Smooth muscle cell of trachea (primary cell): ENCODE data around the gene KRT17. TPM values are rescaled to one million over a fixed set of nuclear protein-coding genes. Genes with fewer than 3 reads are reported as not detected.

Experiments
- total RNA-seq: library from RNA; depleted of rRNA; stranded (reverse); fragments of >200 nt; gene quantifications from 2 replicates; pipeline ENCODE4 v1.2.1, GENCODE V29; 2014

Gene KRT17
- 1.5 and 15.1 TPM in 2 replicates for total RNA-seq

DNA sequence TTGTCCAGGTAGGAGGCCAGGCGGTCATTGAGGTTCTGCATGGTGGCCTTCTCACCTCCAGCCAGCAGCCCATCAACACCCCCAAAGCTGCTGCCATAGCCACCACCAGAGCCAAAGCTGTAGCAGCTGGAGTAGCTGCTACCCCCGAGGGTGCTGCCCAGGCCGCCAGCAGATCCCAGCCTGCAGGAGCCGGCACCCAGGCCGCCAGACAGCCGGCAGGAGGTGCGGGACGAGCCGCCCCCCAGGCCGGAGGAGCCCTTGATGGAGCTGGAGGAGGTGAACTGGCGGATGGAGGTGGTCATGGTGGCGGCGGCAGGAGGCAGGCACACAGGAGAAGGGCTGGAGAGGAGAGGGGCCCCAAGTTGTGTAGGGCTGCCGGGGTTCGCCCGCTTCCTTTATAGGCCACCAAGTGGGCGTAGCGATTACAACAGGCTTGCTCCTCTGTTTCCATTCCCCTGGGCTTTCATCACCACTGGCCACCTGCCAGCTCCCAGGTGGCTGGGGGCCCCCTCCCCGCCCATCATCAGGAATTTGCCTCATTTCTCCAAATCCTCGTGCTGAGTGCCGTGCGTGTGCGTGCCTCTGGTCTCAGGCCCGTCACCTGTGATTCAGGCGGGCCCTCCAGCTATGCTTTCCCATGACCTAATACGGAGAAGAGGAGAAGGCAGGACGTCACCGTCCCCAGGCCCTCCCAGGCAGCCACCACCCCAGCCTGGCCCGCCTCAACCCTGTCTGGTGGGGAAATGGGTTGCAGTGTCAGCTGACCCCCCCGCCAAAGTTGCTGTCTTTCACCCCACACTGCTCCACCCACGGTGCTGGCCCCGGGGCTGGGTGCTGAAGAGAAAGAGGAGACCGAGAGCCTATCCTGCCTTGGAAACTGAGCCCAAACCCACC lies at the start of gene KRT17:
Gene KRT17 (minus strand): TSS at position 368 of the 894 bp plus-strand sequence. CDS start 66 bp downstream, at position 302.

DNA sequence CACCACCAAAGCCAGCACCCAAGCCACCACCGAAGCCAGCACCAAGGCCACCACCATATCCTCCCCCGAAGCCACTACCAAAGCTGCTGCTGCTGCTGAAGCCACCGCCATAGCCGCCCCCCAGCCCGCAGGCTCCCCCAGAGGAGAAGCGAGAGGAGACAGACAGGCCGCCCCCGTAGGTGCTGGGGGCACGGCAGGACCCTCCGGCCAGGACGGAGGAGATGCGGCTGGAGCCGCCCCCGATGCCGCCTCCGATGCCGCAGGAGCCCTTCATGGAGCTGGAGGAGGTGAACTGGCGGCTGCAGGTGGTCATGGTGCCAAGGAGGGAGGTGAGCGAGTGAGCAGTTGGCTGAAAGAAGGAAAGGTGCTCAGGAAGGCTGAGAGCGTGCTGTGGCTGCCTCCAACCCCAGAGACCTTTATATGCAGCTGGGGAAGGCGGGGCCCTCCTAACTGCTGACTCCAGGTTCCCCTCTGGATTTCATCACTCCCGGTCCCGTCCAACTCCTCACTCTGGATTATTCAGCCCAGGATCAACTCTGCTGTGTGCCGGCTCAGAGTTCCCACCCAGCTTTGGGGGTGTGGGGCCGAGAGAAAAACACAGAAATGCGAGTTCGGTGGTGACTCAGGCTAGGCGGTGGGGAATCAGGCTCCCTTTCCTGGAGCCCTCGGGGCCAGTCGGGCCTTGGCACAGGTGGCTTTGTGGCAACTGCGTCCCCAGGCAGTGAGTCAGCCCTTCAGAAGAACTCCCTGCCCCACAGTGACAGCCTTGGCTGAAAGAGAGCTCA lies 11.8 kb downstream of the KRT17 start, which contains the start of gene KRT16:
Gene KRT16 (minus strand): TSS at position 392 of the 785 bp plus-strand sequence. CDS start 79 bp downstream, at position 313.

DNA sequence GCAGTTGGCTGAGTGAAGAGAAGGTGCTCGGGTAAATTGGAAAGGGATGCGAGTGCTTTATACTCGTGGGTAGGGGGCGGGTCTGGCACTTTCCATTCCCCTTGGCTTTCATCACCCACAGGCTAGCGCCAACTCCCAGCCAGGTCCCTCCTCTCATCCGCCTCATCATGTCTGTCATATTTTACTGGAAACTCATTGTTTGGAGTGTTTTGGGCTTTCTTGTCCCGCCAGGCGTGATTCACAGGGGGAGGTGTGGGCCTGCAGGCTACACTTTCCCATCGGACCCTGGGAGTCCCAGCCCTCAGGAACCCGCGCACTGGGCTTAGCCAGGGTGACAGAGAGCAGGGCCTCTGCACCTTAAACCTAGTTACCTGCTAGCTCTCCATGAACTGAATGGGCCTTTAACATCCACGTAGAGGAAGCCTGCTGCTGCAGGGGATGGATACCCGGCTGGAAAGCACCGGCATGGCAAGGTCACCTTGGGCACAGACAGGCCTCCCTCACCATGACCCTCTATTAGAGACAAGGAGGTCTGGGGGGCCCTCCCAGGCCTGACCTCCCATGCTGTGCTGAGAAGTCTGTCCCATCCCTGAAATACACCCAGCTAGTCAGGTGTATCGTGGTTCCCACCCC lies 37.4 kb downstream of the KRT17 start, which contains the start of gene KRT14:
Gene KRT14 (minus strand): TSS at position 33 of the 633 bp plus-strand sequence. CDS start 61 bp downstream, outside the sequence.

DNA sequence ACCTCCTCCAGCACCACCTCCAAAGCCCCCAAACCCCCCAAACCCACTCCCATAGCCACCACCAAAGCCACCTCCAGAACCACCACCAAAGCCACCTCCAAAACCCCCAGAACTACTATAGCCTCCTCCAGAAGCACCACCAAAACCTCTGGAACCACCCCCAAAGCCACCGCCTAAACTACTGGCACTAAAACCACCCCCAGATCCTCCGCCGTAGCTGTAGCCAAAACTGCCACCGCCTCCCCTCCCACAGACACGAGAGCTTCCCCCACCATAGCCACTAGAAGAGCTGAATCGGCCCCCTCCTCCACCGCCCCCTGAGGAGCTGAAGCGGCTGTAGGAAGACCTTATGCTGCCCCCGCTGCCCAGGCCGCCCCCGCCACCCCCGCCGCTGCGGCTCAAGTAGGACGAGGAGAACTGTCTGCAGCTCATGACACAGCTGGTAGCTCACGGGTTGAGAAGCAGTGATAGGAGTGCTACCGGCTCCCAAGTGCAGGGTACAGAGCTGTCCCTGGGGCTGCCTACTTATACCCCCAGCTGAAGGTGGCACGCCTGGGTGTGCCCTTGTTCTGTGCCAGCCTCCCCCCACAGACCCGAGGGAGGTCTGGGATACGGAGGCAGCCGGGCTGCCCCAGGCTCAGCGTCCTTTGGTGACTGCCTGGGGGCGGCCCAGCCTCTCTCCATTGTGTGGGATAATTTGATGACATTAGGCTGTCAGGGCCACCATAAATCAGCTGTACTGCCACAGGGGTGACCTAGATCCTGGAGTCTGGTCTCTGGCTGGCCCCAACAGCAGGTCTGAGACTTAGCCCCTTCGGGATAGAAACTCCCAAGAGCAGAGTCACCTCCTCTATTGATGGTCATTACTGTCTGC lies 52.6 kb downstream of the KRT17 start, which contains the start of gene KRT9:
Gene KRT9 (minus strand): TSS at position 499 of the 874 bp plus-strand sequence. CDS start 67 bp downstream, at position 432.

Other genes starting within 250 kb of the KRT17 start
- 0.17 TPM in 1 of 2 replicates, not detected in the other for gene KRT34, start 242.3 kb downstream of the KRT17 start, total RNA-seq
- not detected in 2 replicates for gene KRT31, start 227.0 kb downstream of the KRT17 start, total RNA-seq
- not detected in 2 replicates for gene KRT37, start 200.0 kb downstream of the KRT17 start, total RNA-seq
- not detected in 2 replicates for gene KRT38, start 183.6 kb downstream of the KRT17 start, total RNA-seq
- not detected in 2 replicates for gene KRT32, start 157.2 kb downstream of the KRT17 start, total RNA-seq
- not detected in 2 replicates for gene KRT35, start 143.4 kb downstream of the KRT17 start, total RNA-seq
- gene KRT36, start 134.7 kb downstream of the KRT17 start, total RNA-seq = not detected in 2 replicates
- gene KRT13, start 119.0 kb downstream of the KRT17 start, total RNA-seq = 0.15 TPM in 1 of 2 replicates, not detected in the other
- 0.66 and 2.9 TPM in 2 replicates for gene KRT15, start 105.7 kb downstream of the KRT17 start, total RNA-seq
- 21.1 and 42.7 TPM in 2 replicates for gene KRT19, start 96.3 kb downstream of the KRT17 start, total RNA-seq
- not detected in 2 replicates for gene KRT9, start 52.5 kb downstream of the KRT17 start, total RNA-seq
- 0.17 and 3.1 TPM in 2 replicates for gene KRT14, start 37.7 kb downstream of the KRT17 start, total RNA-seq
- gene KRT16, start 11.8 kb downstream of the KRT17 start, total RNA-seq = 0.17 TPM in 1 of 2 replicates, not detected in the other
- gene EIF1, start 64.3 kb upstream of the KRT17 start, total RNA-seq = 82.5 and 236 TPM in 2 replicates
- gene GAST, start 87.8 kb upstream of the KRT17 start, total RNA-seq = not detected in 2 replicates
- under 0.01 and 0.17 TPM in 2 replicates for gene HAP1, start 110.1 kb upstream of the KRT17 start, total RNA-seq
- gene JUP, start 162.1 kb upstream of the KRT17 start, total RNA-seq = 5.3 and 5.4 TPM in 2 replicates
- 41.6 and 64.2 TPM in 2 replicates for gene P3H4, start 187.4 kb upstream of the KRT17 start, total RNA-seq
- gene FKBP10, start 188.4 kb upstream of the KRT17 start, total RNA-seq = 407 and 587 TPM in 2 replicates
- gene NT5C3B, start 211.7 kb upstream of the KRT17 start, total RNA-seq = 54.1 and 80.7 TPM in 2 replicates
- 0.17 and 0.29 TPM in 2 replicates for gene KLHL10, start 213.2 kb upstream of the KRT17 start, total RNA-seq
- 28.7 and 33.2 TPM in 2 replicates for gene KLHL11, start 240.8 kb upstream of the KRT17 start, total RNA-seq